Thoracic aorta (tissue), 2 donors: ENCODE data around the gene KCNJ18. TPM values are rescaled to one million over a fixed set of nuclear protein-coding genes. Genes with fewer than 3 reads are reported as not detected.
"Not testable (repeated sequence)": the region's sequence is repeated elsewhere in the genome, so short reads cannot be mapped to it uniquely, and the experiment has no call there.

ENCODE experiments used
- ATAC-seq: fragments of 150-250 bp; one replicate; pipeline ENCODE4 v1.8.0; 2017; ENCODE audit warnings: low read depth; ENCODE audit not compliant: insufficient number of reproducible peaks, low FRiP score
- DNase-seq: peaks from one replicate; pipeline ENCODE4 v3.0.0-alpha.2; 2020; ENCODE audit warnings: low spot score
- H3K27ac ChIP-seq, 2 donors: fragments of 200-600 bp; sonication (generic); 1 replicate in 1 of 2; 2 replicates in 1 of 2; pipeline ENCODE4 v1.5.1; 2016; ENCODE audit warnings: mild to moderate bottlenecking in 2 of 2, moderate library complexity in 2 of 2
- H3K27me3 ChIP-seq: fragments of 200-600 bp; sonication (generic); replicated peaks from 2 replicates; pipeline ENCODE4 v1.6.0; 2016; ENCODE audit warnings: mild to moderate bottlenecking; ENCODE audit not compliant: insufficient read depth
- H3K36me3 ChIP-seq: fragments of 200-600 bp; sonication (generic); one replicate; pipeline ENCODE4 v1.5.1; 2016
- H3K4me1 ChIP-seq, 2 donors: fragments of 200-600 bp; sonication (generic); 1 replicate in 1 of 2; 2 replicates in 1 of 2; pipeline versions ENCODE4 v1.5.1 to v1.6.0; 2016; ENCODE audit warnings: low read depth in 2 of 2, mild to moderate bottlenecking in 1 of 2; ENCODE audit not compliant: control insufficient read depth in 1 of 2
- H3K4me3 ChIP-seq: fragments of 200-600 bp; sonication (generic); 2 replicates; pipeline ENCODE4 v1.5.1; 2016; ENCODE audit warnings: mild to moderate bottlenecking
- H3K9me3 ChIP-seq: fragments of 200-600 bp; sonication (generic); 2 replicates; pipeline ENCODE4 v1.5.1; 2016
- total RNA-seq, 2 donors: library from RNA; depleted of rRNA; stranded (reverse); fragments of >200 nt; gene quantifications; one replicate each; pipeline versions ENCODE4 v1.1.0 to v1.2.3, GENCODE V29; 2016
- TF ChIP-seq, protein P1 (sequence below): fragments of 200-600 bp; sonication (generic); IDR thresholded peaks from one replicate; pipeline ENCODE4 v1.5.1; 2019; ENCODE audit warnings: antibody characterized with exemption

The KCNJ18 gene
- total RNA-seq, 2 donors from 2014 or later, result not detected

DNA sequence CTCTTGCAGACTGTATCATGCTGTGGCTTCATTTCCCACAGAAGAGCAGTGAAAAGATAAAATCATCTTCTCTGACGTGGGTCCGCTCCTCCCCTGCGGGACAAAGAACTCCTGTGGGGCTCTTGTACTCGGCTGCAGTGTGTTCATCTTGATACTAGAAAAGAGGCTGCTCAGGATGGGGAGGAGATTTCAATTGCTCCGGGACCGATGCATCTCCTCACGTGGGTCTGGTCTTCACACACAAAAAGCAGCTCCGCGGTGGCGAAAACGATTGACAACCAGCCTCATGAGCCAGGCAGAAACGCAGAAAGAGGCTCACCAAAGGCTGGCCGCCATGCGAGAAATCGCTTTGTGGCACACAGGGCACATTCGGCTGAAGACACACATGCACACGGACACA lies 14.4 kb upstream of the KCNJ18 start:
- no peak for DNase-seq

DNA sequence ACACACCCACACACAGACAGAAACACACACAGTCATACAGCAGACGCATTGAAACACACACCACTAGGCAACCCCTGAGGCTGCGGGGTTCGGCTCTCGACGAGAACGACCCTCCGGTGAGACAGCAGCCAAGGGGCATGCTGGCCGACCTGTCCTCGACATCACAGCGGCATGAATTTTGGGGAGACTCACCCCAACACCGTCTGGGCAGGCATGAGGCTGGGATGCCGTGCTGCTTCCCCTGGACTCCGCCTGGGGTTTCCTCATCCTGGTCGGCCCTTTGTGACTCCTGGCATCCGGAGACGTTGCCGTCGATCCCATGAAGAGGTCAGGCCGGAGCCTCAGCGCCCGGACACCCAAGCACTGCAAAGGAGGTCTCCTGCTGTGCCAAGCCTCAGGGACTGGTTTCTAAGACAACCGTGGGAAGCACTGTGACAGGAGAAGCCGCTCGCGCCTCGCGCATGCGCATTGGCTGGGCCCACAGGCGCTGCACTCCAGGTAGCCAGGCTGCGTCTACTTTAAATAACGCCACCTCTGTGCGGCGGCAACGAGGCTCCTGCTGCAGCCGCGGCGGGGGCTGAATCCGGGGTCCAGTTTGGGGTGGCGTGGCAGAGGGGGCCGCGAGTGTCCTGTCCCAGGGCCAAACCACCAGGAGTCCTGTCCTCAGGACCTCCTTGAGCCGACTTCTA lies 13.8 kb upstream of the KCNJ18 start:
- TF ChIP-seq, protein P1, sequence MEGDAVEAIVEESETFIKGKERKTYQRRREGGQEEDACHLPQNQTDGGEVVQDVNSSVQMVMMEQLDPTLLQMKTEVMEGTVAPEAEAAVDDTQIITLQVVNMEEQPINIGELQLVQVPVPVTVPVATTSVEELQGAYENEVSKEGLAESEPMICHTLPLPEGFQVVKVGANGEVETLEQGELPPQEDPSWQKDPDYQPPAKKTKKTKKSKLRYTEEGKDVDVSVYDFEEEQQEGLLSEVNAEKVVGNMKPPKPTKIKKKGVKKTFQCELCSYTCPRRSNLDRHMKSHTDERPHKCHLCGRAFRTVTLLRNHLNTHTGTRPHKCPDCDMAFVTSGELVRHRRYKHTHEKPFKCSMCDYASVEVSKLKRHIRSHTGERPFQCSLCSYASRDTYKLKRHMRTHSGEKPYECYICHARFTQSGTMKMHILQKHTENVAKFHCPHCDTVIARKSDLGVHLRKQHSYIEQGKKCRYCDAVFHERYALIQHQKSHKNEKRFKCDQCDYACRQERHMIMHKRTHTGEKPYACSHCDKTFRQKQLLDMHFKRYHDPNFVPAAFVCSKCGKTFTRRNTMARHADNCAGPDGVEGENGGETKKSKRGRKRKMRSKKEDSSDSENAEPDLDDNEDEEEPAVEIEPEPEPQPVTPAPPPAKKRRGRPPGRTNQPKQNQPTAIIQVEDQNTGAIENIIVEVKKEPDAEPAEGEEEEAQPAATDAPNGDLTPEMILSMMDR, result no peak
- Histone ChIP-seq H3K4me1 (no peaks in the 10 kb centered on the region), H3K27ac (no peak overlapping the region), H3K36me3 (no peaks in the 10 kb centered on the region), H3K4me3 (no peak overlapping the region), H3K9me3 (peaks cover 3% of the 10 kb centered on the region), H3K27me3 (no peaks in the 10 kb centered on the region)
- ATAC-seq (no peak), DNase-seq (no peak)

More for the DNA sequence above, 14.4 kb upstream of the KCNJ18 start:
- TF ChIP-seq, protein P1, result no peak
- Histone ChIP-seq H3K9me3 (peaks cover 3% of the 10 kb centered on the region), H3K36me3 (no peaks in the 10 kb centered on the region), H3K4me3 (no peak overlapping the region), H3K27me3 (no peaks in the 10 kb centered on the region), H3K4me1 (no peaks in the 10 kb centered on the region), H3K27ac (no peak overlapping the region)
- ATAC-seq, result no peak

DNA sequence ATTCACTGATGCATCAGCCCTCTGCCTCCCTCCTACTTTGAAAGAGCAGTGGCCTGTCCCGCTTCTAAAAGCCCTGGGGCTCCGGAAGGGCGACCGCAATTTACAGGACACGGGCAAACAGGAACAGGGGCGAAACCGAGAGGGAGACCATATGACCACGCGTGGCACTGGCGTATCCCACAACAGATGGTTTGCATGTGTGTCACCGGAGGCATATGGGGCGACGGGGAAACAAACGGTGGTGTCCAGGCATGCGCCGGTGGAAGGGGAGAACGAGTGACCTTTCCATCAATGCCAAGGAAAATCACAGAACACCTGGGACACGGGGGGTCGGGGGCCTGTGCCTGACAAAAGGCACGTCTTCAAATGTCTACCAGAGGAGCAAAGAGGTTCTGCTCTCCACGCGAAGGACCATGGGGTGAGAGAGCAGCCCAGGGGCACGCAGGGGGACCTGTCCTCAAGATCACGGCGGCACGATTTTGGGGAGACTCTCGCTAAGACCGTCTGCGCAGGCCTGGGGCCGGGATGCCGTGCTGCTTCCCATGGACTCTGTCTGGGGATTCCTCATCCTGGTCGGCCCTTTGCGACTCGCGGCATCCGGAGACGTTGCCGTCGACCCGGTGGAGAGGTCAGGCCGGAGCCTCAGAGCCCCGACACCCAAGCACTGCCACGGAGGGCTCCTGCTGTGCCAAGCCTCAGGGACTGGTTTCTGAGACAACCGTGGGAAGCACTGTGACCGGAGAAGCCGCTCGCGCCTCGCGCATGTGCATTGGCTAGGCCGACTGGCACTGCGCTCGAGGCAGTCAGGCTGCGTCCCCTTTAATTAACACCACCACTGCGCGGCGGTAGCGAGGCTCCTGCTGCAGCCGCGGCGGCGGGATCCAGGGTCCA lies 12.8 kb upstream of the KCNJ18 start:
- no peaks in the 10 kb centered on the region for H3K9me3 ChIP-seq
- no peak overlapping the region for H3K4me3 ChIP-seq
- DNase-seq (no peak), ATAC-seq (no peak)
- TF ChIP-seq, protein P1, result no peak
- no peaks in the 10 kb centered on the region for H3K4me1 ChIP-seq
- no peaks in the 10 kb centered on the region for H3K36me3 ChIP-seq
- no peaks in the 10 kb centered on the region for H3K27me3 ChIP-seq
- H3K27ac ChIP-seq, result no peak overlapping the region

DNA sequence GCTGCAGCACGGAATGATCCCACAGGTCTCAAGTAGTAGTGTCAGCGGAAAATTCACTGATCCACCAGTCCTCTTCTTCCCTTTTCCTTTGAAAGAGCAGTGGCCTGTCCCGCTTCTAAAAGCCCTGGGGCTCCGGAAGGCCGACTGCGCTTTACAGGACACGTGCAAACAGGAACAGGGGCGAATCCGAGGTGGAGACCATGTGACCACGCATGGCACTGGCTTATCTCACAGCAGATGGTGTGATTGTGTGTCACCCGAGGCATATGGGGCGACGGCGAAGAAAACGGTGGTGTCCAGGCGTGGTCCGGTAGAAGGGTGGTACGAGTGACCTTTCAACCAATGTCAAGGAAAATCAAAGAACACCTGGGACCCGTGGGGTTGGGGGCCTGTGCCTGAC lies 12.0 kb upstream of the KCNJ18 start:
- Histone ChIP-seq H3K27ac (no peak overlapping the region), H3K4me1 (no peaks in the 10 kb centered on the region), H3K9me3 (no peaks in the 10 kb centered on the region), H3K4me3 (no peak overlapping the region), H3K27me3 (no peaks in the 10 kb centered on the region), H3K36me3 (no peaks in the 10 kb centered on the region)
- TF ChIP-seq, protein P1, result no peak
- no peak for DNase-seq
- ATAC-seq, result no peak

DNA sequence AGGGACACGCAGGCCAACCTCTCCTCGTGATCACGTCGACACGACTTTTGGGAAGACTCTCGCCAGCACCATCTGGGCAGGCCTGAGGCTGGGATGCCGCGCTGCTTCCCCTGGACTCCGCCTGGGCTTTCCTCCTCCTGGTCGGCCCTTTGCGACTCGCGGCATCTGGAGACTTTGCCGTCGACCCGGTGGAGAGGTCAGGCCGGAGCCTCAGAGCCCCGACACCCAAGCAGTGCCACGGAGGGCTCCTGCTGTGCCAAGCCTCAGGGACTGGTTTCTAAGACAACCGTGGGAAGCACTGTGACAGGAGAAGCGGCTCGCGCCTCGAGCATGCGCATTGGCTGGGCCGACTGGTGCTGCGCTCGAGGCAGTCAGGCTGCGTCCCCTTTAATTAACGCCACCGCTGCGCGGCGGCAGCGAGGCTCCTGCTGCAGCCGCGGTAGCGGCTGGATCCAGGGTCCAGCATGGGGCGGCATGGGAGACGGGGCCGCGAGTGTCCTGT lies 11.4 kb upstream of the KCNJ18 start:
- not testable (repeated sequence) for ATAC-seq, H3K4me1 ChIP-seq, H3K9me3 ChIP-seq, DNase-seq, H3K4me3 ChIP-seq, H3K27ac ChIP-seq, H3K36me3 ChIP-seq, H3K27me3 ChIP-seq

DNA sequence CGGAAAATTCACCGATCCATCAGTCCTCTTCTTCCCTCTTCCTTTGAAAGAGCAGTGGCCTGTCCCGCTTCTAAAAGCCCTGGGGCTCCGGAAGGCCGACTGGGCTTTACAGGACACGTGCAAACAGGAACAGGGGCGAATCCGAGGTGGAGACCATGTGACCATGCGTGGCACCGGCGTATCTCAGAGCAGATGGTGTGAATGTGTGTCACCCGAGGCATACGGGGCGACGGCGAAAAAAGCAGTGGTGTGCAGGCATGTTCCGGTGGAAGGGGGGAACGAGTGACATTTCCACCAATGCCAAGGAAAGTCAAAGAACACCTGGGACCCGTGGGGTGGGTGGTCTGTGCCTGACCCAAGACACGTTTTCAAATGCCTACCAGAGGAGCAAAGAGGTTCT lies 10.7 kb upstream of the KCNJ18 start:
- not testable (repeated sequence) for H3K4me1 ChIP-seq, H3K27me3 ChIP-seq, H3K4me3 ChIP-seq, H3K36me3 ChIP-seq, H3K27ac ChIP-seq, ATAC-seq, DNase-seq, H3K9me3 ChIP-seq

DNA sequence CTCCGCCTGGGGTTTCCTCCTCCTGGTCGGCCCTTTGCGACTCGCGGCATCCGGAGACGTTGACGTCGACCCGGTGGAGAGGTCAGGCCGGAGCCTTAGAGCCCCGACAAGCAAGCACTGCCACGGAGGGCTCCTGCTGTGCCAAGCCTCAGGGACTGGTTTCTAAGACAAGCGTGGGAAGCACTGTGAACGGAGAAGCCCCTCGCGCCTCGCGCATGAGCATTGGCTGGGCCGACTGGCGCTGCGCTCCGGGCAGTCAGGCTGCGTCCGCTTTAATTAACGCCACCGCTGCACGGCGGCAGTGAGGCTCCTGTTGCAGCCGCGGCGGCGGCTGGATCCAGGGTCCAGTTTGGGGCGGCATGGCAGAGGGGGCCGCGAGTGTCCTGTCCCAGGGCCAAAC lies 10.2 kb upstream of the KCNJ18 start:
- not testable (repeated sequence) for H3K27ac ChIP-seq, H3K9me3 ChIP-seq, H3K36me3 ChIP-seq, DNase-seq, H3K4me3 ChIP-seq, H3K4me1 ChIP-seq, ATAC-seq, H3K27me3 ChIP-seq

DNA sequence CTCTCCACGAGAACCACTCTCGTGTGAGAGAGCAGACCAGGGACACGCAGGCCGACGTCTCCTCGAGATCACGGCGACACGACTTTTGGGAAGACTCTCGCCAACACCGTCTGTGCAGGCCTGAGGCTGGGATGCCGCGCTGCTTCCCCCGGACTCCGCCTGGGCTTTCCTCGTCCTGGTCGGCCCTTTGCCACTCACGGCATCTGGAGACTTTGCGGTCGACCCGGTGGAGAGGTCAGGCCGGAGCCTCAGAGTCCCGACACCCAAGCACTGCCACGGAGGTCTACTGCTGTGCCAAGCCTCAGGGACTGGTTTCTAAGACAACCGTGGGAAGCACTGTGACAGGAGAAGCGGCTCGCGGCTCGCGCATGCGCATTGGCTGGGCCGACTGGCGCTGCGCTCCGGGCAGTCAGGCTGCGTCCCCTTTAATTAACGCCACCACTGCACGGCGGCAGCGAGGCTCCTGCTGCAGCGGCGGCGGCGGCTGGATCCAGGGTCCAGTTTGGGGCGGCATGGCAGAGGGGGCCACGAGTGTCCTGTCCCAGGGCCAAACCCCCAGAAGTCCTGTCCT lies 9.1 kb upstream of the KCNJ18 start:
- not testable (repeated sequence) for H3K36me3 ChIP-seq, H3K9me3 ChIP-seq, ATAC-seq, H3K4me1 ChIP-seq, DNase-seq, H3K4me3 ChIP-seq, H3K27me3 ChIP-seq, H3K27ac ChIP-seq
